Measurements from ENCODE around the gene PGK2.
"Not testable (repeated sequence)": the region's sequence is repeated elsewhere in the genome, so short reads cannot be mapped to it uniquely, and the experiment has no call there.

Gene PGK2

GRCh38 chr6:49787176-49787575 lies at the start of gene PGK2:
Gene PGK2 (minus strand): TSS chr6:49787285. CDS start chr6:49787187, 98 bp downstream.
- DNase-seq = no peak

- no peak for DNase-seq
Observed at GRCh38 chr6:49835140-49835539, 48.1 kb upstream of the PGK2 start.

GRCh38 chr6:49833386-49833785 lies 46.3 kb upstream of the PGK2 start:
- DNase-seq = no peak

GRCh38 chr6:49826743-49827406 lies 39.8 kb upstream of the PGK2 start:
- no peak for DNase-seq

- DNase-seq = no peak
Observed at GRCh38 chr6:49815166-49815565, 28.1 kb upstream of the PGK2 start.

GRCh38 chr6:49813248-49813647 lies 26.2 kb upstream of the PGK2 start:
- DNase-seq = no peak

- no peak for DNase-seq
Observed at GRCh38 chr6:49806145-49806544, 19.1 kb upstream of the PGK2 start.

GRCh38 chr6:49805246-49805645 lies 18.2 kb upstream of the PGK2 start:
- no peak for DNase-seq

- no peak for DNase-seq
Observed at GRCh38 chr6:49801525-49801924, 14.4 kb upstream of the PGK2 start.

- DNase-seq = no peak
Observed at GRCh38 chr6:49799090-49799489, 12.0 kb upstream of the PGK2 start.

GRCh38 chr6:49796842-49797455 lies 9.9 kb upstream of the PGK2 start:
- DNase-seq = not testable (repeated sequence)

GRCh38 chr6:49790341-49790740 lies 3.3 kb upstream of the PGK2 start:
- DNase-seq = no peak

- no peak for DNase-seq
Observed at GRCh38 chr6:49784272-49784671, 2.8 kb downstream of the PGK2 start.

GRCh38 chr6:49782725-49783124 lies 4.4 kb downstream of the PGK2 start:
- no peak for DNase-seq

- no peak for DNase-seq
Observed at GRCh38 chr6:49782293-49782692, 4.8 kb downstream of the PGK2 start.

GRCh38 chr6:49776444-49776843 lies 10.6 kb downstream of the PGK2 start:
- DNase-seq = no peak

GRCh38 chr6:49775043-49775442 lies 12.0 kb downstream of the PGK2 start:
- DNase-seq = no peak

GRCh38 chr6:49772285-49772684 lies 14.8 kb downstream of the PGK2 start:
- DNase-seq = no peak

GRCh38 chr6:49766762-49767161 lies 20.3 kb downstream of the PGK2 start:
- DNase-seq = no peak

- no peak for DNase-seq
Observed at GRCh38 chr6:49764571-49765236, 22.4 kb downstream of the PGK2 start.

- no peak for DNase-seq
Observed at GRCh38 chr6:49744259-49744658, 42.8 kb downstream of the PGK2 start, which contains the start of gene CRISP3. Gene CRISP3 (minus strand): TSS chr6:49744388. CDS start chr6:49744367, 21 bp downstream.

GRCh38 chr6:49743429-49743828 lies 43.7 kb downstream of the PGK2 start:
- DNase-seq = no peak

- DNase-seq = no peak
Observed at GRCh38 chr6:49739423-49739822, 47.7 kb downstream of the PGK2 start.

GRCh38 chr6:49736017-49736508 lies 51.0 kb downstream of the PGK2 start:
- no peak for DNase-seq

All from activated CD8-positive, alpha-beta memory T cell treated with anti-CD3 and anti-CD28 coated beads, Interleukin-2, amount 50 U/mL, for 48 hours (primary cell).